Measurements from ENCODE around the gene ESYT2. TPM values are rescaled to one million over a fixed set of nuclear protein-coding genes. Genes with fewer than 3 reads are reported as not detected.

Gene ESYT2
- total RNA-seq, 1 experiment from 2014 or later = 68.2 TPM

GRCh38 chr7:158754746-158755444, 74.4 kb downstream of the ESYT2 start:
- TF ChIP-seq, protein P1, sequence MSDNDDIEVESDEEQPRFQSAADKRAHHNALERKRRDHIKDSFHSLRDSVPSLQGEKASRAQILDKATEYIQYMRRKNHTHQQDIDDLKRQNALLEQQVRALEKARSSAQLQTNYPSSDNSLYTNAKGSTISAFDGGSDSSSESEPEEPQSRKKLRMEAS (IDR thresholded peaks at IDR 0.05) = no peak
- no peak for TF ChIP-seq JUND (IDR thresholded peaks at IDR 0.05)
- TF ChIP-seq FOSL1 (IDR thresholded peaks at IDR 0.05; ENCODE audit: low read depth) = no peak
- no peak for TF ChIP-seq POLR2A (IDR thresholded peaks at IDR 0.05; ENCODE audit: borderline replicate concordance, extremely low read depth, insufficient read depth, insufficient read length)
- TF ChIP-seq CTCF (IDR thresholded peaks at IDR 0.05 in 2 of 3, conservative IDR thresholded peaks at IDR 0.05 in 1 of 3; ENCODE audit: borderline replicate concordance in 1 of 3, insufficient read depth in 1 of 3, low read depth in 2 of 3, low read length in 2 of 3) = no peak
- TF ChIP-seq YY1 (IDR thresholded peaks at IDR 0.05; ENCODE audit: extremely low read depth, insufficient replicate concordance, low read depth, low read length) = no peak
- no peak for TF ChIP-seq TCF7L2 (IDR thresholded peaks at IDR 0.05; ENCODE audit: borderline replicate concordance, extremely low read depth, insufficient read depth, insufficient read length)
- TF ChIP-seq POLR2AphosphoS5 (IDR thresholded peaks at IDR 0.05; ENCODE audit: low read depth, low read length) = no peak
- TF ChIP-seq CBX3 (IDR thresholded peaks at IDR 0.05; ENCODE audit: low read depth) = no peak
- no peak for TF ChIP-seq SRF (IDR thresholded peaks at IDR 0.05; ENCODE audit: low read depth)
- no peak for TF ChIP-seq ATF3 (IDR thresholded peaks at IDR 0.05)
- TF ChIP-seq ZNF274 (IDR thresholded peaks at IDR 0.05; ENCODE audit: low read depth, low read length) = no peak
- TF ChIP-seq, protein P2, sequence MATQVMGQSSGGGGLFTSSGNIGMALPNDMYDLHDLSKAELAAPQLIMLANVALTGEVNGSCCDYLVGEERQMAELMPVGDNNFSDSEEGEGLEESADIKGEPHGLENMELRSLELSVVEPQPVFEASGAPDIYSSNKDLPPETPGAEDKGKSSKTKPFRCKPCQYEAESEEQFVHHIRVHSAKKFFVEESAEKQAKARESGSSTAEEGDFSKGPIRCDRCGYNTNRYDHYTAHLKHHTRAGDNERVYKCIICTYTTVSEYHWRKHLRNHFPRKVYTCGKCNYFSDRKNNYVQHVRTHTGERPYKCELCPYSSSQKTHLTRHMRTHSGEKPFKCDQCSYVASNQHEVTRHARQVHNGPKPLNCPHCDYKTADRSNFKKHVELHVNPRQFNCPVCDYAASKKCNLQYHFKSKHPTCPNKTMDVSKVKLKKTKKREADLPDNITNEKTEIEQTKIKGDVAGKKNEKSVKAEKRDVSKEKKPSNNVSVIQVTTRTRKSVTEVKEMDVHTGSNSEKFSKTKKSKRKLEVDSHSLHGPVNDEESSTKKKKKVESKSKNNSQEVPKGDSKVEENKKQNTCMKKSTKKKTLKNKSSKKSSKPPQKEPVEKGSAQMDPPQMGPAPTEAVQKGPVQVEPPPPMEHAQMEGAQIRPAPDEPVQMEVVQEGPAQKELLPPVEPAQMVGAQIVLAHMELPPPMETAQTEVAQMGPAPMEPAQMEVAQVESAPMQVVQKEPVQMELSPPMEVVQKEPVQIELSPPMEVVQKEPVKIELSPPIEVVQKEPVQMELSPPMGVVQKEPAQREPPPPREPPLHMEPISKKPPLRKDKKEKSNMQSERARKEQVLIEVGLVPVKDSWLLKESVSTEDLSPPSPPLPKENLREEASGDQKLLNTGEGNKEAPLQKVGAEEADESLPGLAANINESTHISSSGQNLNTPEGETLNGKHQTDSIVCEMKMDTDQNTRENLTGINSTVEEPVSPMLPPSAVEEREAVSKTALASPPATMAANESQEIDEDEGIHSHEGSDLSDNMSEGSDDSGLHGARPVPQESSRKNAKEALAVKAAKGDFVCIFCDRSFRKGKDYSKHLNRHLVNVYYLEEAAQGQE (IDR thresholded peaks at IDR 0.05; ENCODE audit: low read depth) = no peak
- TF ChIP-seq CEBPB (IDR thresholded peaks at IDR 0.05; ENCODE audit: low read depth) = no peak
- TF ChIP-seq EGR1 (IDR thresholded peaks at IDR 0.05; ENCODE audit: low read depth) = no peak
- TF ChIP-seq, protein P3, sequence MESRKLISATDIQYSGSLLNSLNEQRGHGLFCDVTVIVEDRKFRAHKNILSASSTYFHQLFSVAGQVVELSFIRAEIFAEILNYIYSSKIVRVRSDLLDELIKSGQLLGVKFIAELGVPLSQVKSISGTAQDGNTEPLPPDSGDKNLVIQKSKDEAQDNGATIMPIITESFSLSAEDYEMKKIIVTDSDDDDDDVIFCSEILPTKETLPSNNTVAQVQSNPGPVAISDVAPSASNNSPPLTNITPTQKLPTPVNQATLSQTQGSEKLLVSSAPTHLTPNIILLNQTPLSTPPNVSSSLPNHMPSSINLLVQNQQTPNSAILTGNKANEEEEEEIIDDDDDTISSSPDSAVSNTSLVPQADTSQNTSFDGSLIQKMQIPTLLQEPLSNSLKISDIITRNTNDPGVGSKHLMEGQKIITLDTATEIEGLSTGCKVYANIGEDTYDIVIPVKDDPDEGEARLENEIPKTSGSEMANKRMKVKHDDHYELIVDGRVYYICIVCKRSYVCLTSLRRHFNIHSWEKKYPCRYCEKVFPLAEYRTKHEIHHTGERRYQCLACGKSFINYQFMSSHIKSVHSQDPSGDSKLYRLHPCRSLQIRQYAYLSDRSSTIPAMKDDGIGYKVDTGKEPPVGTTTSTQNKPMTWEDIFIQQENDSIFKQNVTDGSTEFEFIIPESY (IDR thresholded peaks at IDR 0.05; ENCODE audit: extremely low read depth, insufficient replicate concordance, low read length) = no peak
- Histone ChIP-seq H3K9ac (ENCODE audit: low read length) (no peak overlapping the region), H3K4me2 (ENCODE audit: low read length) (no peak overlapping the region), H3K36me3 (ENCODE audit: control insufficient read depth in 1 of 2, insufficient read depth in 2 of 2, low read length in 2 of 2) (peaks cover 21 to 22% of the 10 kb centered on the region in 2 experiments; a peak in 3 of 4 replicates), H3K4me3 (replicated peaks in 1 of 2; ENCODE audit: low read depth in 1 of 2, low read length in 2 of 2) (no peak overlapping the region), H4K20me1 (ENCODE audit: insufficient read depth) (no peaks in the 10 kb centered on the region), H3K9me2 (ENCODE audit: insufficient read depth) (no peaks in the 10 kb centered on the region), H3K9me3 (ENCODE audit: control insufficient read depth in 1 of 2, insufficient read depth in 1 of 2, low read depth in 1 of 2, low read length in 2 of 2) (no peaks in the 10 kb centered on the region), H3K4me1 (ENCODE audit: control insufficient read depth in 1 of 2, insufficient read depth in 2 of 2, low read length in 2 of 2) (no peaks in the 10 kb centered on the region), H3K27ac (ENCODE audit: low read depth, low read length) (no peak overlapping the region), H3K27me3 (ENCODE audit: insufficient read depth, low read length) (no peaks in the 10 kb centered on the region), H3K79me2 (ENCODE audit: insufficient read depth, low read length) (no peaks in the 10 kb centered on the region), H2AFZ (ENCODE audit: low read depth, low read length, poor library complexity, severe bottlenecking) (no peak overlapping the region)
- intact Hi-C loops (cut with micrococcal nuclease) = no loop called here
- BruUV-seq (replicated peaks) = no TSS peak
- ChIA-PET RAD21 (ENCODE audit: low non-redundant PET in 1 of 2, low total read pairs in 2 of 2, uncharacterized antibody in 2 of 2, unreplicated experiment in 2 of 2) (no interaction called here), POLR2A (no interaction called here), CTCF (no interaction called here)
- no peak for ATAC-seq
- no peak for DNase-seq (ENCODE audit: low read depth, low spot score)

Measured in HCT116 (cell line).